Heart left ventricle (tissue), 13 donors: Measurements from ENCODE around the gene MOGAT2.

Experiments used
- CTCF ChIP-seq, 12 donors: fragments of 200-600 bp; sonication (generic) in 4 of 12; IDR thresholded peaks; one replicate each; pipeline versions ENCODE4 v1.5.0 to v1.8.0; 2018 to 2022; ENCODE audit warnings: antibody characterized with exemption in 12 of 12, mild to moderate bottlenecking in 5 of 12
- POLR2A ChIP-seq, 2 donors: fragments of 450-650 bp; IDR thresholded peaks; one replicate each; pipeline ENCODE4 v1.6.1; 2017; ENCODE audit warnings: antibody characterized with exemption in 2 of 2, mild to moderate bottlenecking in 2 of 2, moderate library complexity in 2 of 2
- donor health status: ischemic (EF 13 %, LVEDD 7.1; RV severe dilation, severe dysfunction).
- donor health status: DM: no; HTN: yes; CAD: no.
- donor health status: DM: no; HTN: no; CAD: no.
- donor health status: ischemic (EF 25% LVEDD 6.9; RV normal size, moderate dysfunction).
- donor health status: ischemic (EF 25% LVEDD 5.7; RV mildly dilated, moderate dysfunction).
- donor health status: ischemic (EF 35%, LVEDD 5.7; RV mildly dilated, moderate dysfunction).
- donor health status: nonischemic (EF 11% LVEDD 7.7; RV severe dilation, severe dysfunction).
- donor health status: DM: yes; HTN: yes; CAD: no.
- donor health status: PGD.
- donor health status: ischemic (EF 29% LVEDD 5.4; RV normal size, mild dysfunction).
- donor health status: nonischemic (EF 23%, LVEDD 6.1; RV moderate dilation, normal function).

DNA sequence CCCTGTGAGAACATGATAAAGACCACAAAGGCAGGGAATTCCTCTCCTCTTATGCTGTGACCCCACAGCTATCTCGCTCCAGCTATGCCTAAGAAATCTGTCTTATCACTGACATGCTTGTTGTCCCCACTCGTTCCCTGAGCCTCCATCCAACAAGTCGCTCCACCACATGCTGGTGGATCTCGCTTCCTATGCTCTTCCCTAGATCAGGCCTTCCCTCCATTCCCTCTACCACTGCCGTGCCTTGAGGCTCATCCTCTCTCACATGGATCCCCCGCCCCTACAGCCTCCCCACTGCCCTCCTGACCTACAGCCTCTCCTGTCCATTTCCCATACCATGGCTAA is 49.6 kb downstream of the MOGAT2 start:
- TF ChIP-seq POLR2A (IDR thresholded peaks at IDR 0.05) (no peak), CTCF (IDR thresholded peaks at IDR 0.05) (no peak)
